ENCODE results near the gene OSBPL8.

The OSBPL8 gene

DNA sequence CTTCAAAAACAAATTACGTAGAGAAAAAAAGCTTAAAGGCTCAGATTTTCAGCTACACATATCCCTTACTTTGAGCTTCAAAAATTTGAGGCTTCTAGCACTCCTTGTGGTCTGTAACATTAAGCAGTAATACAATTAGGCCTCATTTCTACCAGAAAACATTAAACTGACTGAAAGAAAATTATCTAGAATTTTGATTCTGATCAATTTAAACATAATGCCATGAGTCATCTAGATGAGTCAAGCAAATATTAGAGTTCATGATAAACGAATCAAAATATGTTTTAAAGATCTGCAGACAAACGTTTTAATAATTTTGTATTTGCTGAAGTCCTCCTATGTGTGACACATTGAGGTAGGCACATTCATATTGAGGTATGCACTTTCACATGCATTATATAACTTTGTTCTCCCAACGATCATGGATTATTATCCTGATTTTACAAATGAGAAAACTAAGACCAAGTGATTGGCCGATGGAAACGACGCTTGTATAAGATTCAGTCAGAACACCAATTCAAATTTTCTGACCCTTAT is 4.3 kb downstream of the OSBPL8 start:
- no peak for DNase-seq

DNA sequence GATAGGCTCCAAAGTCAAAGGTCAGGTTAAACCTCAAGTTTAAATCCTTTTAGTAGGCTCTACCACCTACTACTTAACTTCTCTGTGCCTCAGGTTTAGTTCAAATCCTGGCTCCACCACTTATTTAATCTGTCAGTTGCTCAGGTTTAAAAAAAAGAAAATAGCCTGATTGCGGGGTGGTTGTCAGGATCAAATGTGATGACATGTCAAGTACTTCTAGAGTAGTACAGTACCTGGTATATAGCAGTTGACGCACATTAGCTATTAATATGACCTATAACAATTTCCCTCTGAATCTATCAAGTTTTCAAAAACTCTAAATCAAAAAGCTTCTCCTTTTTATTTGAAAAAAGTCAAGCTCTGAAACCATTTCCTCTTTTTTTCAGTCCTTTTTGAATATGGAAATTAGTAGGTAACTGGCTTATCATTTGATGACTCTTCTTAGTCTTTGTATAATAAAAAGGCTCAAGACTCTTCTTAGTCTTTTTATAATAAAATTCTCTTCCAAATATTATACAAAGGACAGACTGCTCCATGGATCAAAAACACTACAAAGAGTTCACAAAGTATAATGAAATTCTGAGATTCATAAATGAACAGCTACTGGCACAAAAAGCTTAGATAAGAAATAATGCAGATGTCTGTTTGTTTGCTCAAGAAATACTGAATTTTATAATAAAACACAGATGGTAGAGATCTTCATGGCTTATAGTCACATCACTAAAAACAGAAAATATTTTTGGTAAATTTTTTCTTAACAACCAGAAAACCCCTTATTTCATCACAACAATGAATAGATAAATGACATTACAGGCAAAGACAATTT is 5.0 kb downstream of the OSBPL8 start:
- DNase-seq, result no peak

DNA sequence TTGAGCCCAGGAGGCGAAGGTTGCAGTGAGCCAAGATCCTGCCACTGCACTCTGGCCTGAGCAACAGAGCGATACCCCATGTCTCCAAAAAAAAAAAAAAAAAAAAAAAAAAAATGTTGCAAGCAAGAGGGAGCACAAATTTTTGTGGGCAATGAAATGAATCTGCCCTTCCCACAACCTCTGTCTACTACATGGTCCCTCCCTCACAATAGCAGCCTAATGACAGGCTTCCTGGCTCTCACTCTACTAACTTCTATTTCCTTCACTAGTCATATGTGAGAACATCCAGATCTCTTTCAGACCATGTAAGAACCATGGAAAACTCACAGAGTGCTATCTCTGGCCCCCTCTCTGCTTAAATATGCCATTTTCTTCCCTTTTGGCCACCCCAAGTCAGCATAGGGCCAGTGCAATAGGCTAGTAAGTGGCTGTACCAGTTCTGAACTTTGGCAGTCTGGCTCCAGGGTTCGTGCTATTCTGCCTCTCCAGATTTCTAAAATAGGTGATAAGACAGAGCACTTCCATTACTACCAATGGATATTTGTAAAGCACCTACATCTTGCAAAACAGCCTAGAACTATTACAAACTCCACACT is 7.1 kb downstream of the OSBPL8 start:
- DNase-seq, result no peak

DNA sequence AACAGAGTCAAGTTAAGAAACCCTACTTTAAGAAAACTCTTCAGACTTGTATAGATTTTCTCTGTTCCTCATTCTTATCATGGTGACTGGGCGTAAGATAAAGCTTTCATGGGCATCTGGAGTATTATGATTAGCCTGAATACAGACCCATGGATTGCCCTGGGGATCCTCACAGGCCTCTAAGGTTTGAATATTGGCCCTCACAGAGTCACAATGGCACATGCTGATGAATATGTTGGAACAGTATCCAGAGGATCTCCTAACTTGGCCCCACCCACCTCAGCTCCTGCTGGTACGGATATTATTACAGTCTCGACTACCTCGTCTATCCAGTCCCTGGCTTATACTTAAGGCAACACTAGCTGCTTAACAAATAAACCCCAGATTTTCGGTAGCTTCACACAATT is 8.1 kb downstream of the OSBPL8 start:
- no peak for DNase-seq

GRCh38 chr12:76549131-76549530 is 10.4 kb downstream of the OSBPL8 start:
- DNase-seq, result no peak

GRCh38 chr12:76548222-76548837 is 11.2 kb downstream of the OSBPL8 start:
- DNase-seq, result no peak

- no peak for DNase-seq
Measured at GRCh38 chr12:76547526-76547925, 12.0 kb downstream of the OSBPL8 start.

GRCh38 chr12:76546889-76547288 is 12.7 kb downstream of the OSBPL8 start:
- DNase-seq, result no peak

DNA sequence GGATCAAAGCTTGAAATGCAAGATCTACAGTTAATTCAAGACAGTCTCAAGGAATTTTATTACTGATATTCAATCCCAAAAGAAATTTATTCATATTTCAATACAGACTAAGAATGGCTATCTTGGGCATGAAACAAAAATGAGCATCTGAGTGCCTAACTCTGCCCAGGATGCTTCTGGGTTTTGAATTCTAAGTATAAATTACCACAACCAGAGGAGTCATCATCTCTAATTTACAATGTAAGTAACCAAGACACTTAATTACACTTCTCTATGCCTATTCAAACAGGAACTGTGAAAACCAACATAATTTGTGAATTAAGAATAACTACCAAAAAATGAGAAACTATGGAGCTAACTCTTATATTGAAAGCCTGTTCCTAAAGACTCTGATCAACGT is 14.1 kb downstream of the OSBPL8 start:
- no peak for DNase-seq

DNA sequence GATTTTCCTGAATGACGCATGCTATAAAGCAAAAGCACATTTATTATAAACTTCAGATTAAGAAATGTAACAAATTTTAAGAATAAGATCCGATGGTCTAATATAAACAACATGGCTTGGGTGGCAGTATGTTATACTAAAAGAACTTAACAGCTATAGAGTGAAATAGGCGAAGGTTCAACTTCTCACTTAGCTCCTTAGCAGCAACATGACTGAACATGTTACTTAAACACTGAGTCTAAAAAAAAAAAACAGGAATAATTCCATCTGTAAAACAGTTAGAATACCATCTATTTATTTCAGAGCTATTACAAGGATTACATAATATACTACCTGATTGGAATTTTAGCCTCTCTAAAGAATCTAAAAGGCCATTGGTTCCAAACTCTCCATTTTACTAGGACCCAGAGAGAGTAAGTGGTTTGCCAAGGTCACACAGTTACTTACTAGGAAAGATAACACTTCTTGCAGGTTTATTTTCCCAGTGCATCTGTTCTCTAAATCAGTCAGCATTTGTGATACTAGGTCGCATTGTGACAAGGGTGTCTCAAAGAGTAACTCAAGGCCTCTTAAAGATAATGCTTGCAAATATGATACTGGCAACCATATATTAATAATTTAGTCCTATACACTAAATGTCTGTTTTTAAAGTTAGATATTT is 14.8 kb downstream of the OSBPL8 start:
- no peak for DNase-seq

DNA sequence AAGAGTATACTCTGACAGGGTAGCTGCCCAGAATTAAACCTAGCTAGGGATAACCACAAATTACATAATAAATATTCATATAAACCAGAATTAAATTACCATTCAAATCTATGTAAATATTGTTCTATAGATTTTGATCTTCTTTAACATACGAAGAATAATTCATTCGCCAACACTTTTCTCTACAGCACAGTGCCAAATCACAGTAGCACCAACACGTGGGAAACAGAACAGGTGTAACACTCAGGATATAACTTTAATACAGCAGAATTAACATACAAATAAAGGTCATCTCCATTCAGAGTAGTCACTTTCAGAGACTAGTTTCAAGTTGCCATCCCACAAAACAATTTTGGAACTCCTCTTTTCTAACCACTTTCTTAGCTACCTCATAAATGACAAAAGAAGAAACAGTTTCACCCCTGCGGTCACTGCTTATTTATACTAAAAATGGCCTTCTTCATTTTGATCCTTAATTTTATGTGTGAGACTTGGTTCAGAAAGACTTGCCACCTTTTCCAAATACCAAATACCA is 15.7 kb downstream of the OSBPL8 start:
- no peak for DNase-seq

DNA sequence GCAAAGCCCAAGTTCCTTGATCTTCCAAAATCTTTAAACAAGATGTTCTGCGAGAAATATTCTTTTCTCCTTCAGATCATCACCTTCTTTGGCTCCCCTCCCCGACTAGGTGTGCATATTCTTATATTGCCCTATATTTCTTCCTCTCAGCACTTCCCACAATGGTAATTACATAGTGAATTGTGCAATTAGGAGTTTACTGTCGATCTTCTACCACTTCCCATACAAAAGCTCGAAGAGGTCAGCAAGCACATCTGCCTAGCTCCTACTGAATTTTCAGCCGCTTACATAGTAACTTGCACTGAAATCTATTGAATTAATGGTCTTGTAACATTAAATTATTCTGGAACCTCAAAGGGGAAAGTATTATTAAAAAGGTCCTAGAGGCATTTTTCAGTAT is 16.7 kb downstream of the OSBPL8 start:
- no peak for DNase-seq

DNA sequence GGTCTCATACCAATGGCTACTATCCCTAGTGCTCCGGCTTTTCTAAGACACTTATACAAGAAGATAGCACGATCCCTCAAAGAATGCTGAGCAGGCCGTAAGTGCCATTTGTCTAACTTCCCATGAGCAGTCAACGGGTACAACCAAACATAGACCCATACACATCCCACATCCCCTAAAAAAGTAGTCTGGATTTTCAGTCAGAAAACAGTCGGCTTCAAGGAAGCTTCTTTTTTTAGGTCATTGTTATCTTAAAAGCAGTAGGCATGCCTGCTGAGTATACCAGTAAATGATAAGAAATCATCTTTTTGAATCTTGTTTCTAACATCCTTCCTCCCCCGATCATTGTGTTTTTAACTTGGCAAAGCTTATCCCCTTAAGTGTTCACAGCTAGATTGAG is 19.8 kb downstream of the OSBPL8 start:
- DNase-seq, result no peak

DNA sequence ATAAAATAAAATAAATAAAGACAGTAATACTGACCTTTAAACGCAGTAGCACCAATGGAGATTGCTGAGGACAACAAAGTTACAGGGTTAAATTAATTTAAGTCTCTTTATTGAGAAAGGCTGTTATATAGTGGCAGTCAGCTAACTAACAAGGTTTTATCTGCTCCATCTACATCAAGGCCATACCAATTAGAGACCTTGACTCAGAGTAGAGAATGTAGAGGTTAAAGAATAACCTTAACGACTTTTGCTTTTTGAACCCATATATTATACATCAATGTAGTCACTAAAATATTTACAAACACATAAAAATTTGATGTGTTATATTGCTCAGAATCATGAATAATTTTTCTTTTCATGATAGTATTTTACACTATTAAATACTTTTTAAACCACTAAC is 21.6 kb downstream of the OSBPL8 start:
- no peak for DNase-seq

- DNase-seq, result no peak
Measured at GRCh38 chr12:76536546-76536945, 23.0 kb downstream of the OSBPL8 start.

DNA sequence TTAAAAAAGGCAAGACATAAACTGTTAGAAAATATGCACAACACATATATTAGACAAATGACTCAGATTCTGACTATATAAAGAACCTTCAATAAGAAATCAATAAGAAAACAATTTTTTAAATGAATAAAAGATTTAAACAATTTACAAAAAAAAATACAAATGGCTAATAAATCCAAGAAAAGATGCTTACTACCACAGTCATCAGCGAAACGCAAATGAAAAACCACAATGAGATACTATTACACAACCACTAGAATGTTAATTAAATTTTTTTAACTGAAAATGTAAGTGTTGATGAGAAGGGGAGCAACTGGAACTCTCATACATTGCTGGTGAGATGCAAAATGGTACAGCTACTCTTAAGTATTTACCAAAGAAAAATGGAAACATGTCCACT is 24.4 kb downstream of the OSBPL8 start:
- DNase-seq, result no peak

DNA sequence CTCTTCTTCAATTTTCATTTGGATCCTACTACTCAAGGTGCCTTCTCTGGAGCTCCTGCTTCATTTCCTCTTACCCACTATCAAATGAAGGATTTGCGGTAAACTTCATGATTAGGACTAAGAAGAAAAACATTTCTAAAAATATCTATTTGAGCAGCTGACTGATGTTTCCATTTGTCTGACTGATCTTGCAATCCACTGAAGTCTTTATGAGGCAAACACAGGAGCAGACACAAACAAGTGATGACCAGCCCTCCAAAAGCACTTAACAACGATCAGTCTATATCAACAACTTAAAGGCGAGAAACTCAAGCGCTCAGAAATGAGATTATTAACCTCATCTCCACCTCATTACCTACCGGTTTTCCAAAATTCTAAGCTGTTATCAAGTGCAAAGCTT is 26.2 kb downstream of the OSBPL8 start:
- no peak for DNase-seq

DNA sequence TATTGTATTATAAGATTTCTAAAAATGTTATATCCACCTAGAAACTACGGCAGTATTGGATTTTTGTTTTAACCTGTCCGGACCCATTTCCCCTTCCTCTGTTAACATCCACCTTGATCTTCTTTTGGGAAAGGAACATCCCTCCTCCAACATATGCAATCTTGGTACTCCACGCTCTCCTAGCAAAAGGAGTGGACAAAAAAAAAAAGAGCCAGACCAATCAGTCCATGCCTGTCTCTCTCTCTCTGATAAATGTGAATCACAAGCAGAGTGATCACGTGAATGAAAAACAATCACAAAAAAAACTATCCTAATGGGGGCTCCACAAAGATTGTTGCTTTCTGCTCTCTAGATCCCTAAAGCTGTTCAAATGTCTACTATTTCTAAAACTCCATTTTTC is 27.1 kb downstream of the OSBPL8 start:
- DNase-seq, result no peak

DNA sequence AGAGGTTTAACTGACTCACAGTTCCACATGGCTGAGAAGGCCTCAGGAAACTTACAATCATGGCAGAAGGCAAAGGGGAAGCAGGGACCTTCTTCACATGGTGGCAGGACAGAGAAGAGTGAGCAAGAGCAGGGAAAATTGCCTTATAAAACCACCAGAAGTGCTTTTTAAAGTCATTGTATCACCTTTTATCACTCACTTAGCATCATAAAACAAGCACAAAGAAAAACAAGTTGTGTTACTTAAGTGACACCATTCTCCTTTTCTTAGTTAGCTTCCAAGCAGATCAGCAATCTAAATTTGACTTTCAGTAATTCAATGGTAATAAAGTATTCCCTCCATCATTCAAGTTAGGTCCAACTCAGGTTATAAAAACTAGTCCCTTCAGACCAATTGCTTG is 28.5 kb downstream of the OSBPL8 start:
- DNase-seq, result no peak

DNA sequence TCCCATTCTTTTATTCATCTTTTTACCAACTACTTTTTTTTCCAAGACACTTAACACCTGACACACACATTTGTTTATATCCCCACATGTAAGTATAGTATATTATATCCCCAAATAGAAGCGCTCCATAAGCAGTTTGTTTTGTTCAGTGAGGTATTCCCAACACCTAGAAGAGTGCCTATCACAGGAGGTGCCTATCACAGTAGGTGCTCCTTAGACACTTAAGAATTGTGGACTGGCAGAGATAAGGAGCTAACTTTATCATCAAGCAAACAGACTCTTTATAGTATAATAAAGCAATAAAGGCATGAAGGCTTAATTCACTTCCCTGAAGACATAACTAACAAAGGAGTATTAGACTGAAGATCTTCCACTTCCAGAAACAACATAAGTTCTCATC is 29.1 kb downstream of the OSBPL8 start:
- DNase-seq, result no peak

- no peak for DNase-seq
Measured at GRCh38 chr12:76529226-76529918, 30.2 kb downstream of the OSBPL8 start.

GRCh38 chr12:76523408-76523807 is 36.2 kb downstream of the OSBPL8 start:
- DNase-seq, result no peak

DNA sequence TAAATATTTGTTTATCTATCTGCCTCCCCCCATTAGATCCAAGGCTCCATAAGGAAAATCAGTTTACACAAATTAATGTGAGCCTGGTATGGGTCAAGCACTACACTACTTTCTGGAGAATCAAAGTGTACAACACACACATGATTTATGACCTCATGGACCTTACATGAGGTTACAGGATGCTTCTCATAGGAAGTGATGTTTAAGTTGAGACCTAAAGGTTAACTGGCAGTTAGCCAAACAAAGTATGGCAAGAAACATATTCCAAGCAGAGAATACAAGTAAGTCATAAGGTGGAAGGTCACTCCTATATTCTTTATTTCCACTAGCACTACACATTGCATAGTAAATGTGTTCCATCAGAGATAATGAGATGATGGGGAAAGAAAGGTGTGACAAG is 39.2 kb downstream of the OSBPL8 start:
- DNase-seq, result no peak

Data from NCI-H524 (cell line).